Measurements from ENCODE around the gene ALDH1B1. TPM values are rescaled to one million over a fixed set of nuclear protein-coding genes. Genes with fewer than 3 reads are reported as not detected.

The ALDH1B1 gene
- total RNA-seq, 4 donors from 2014 or later = 7.9 to 15.3 (median 11.0) TPM

GRCh38 chr9:38371495-38371894 is 21.0 kb upstream of the ALDH1B1 start:
- no peaks in the 10 kb centered on the region for H3K27me3 ChIP-seq
- 77 to 93% methylated on average over 2 of the region's 2 CpGs for WGBS, 2 donors
- no peak for TF ChIP-seq CTCF (IDR thresholded peaks at IDR 0.05)
- TF ChIP-seq POLR2A (IDR thresholded peaks at IDR 0.05) = no peak
- no peak for TF ChIP-seq EP300 (IDR thresholded peaks at IDR 0.05)
- H3K9me3 ChIP-seq = no peaks in the 10 kb centered on the region
- no peak overlapping the region for H3K4me3 ChIP-seq
- H3K4me1 ChIP-seq = peaks cover 0 to 2% (median 0%) of the 10 kb centered on the region in 4 donors
- no peak overlapping the region for H3K27ac ChIP-seq
- DNase-seq (ENCODE audit: low spot score in 2 of 2) = no peak
- H3K36me3 ChIP-seq = no peaks in the 10 kb centered on the region

GRCh38 chr9:38372762-38373619 is 19.5 kb upstream of the ALDH1B1 start:
- Histone ChIP-seq H3K27ac (no peak overlapping the region), H3K27me3 (no peaks in the 10 kb centered on the region), H3K36me3 (no peaks in the 10 kb centered on the region), H3K4me1 (peaks cover 0 to 12% (median 0%) of the 10 kb centered on the region in 4 donors), H3K4me3 (no peak overlapping the region), H3K9me3 (no peaks in the 10 kb centered on the region)
- WGBS, 2 donors = 61 to 66% methylated on average over 10 of the region's 10 CpGs
- TF ChIP-seq CTCF (IDR thresholded peaks at IDR 0.05) = no peak
- no peak for TF ChIP-seq POLR2A (IDR thresholded peaks at IDR 0.05)
- TF ChIP-seq EP300 (IDR thresholded peaks at IDR 0.05) = no peak
- no peak for DNase-seq (ENCODE audit: low spot score in 2 of 2)

GRCh38 chr9:38373679-38374078 is 18.8 kb upstream of the ALDH1B1 start:
- no peak overlapping the region for H3K4me3 ChIP-seq
- H3K36me3 ChIP-seq = no peaks in the 10 kb centered on the region
- peaks cover 0 to 12% (median 0%) of the 10 kb centered on the region in 4 donors for H3K4me1 ChIP-seq
- no peak overlapping the region for H3K27ac ChIP-seq
- WGBS, 2 donors = 81 to 84% methylated on average over 3 of the region's 3 CpGs
- DNase-seq (ENCODE audit: low spot score in 2 of 2) = no peak
- TF ChIP-seq POLR2A (IDR thresholded peaks at IDR 0.05) (no peak), CTCF (IDR thresholded peaks at IDR 0.05) (no peak), EP300 (IDR thresholded peaks at IDR 0.05) (no peak)
- no peaks in the 10 kb centered on the region for H3K9me3 ChIP-seq
- H3K27me3 ChIP-seq = no peaks in the 10 kb centered on the region

GRCh38 chr9:38374847-38375571 is 17.5 kb upstream of the ALDH1B1 start:
- Histone ChIP-seq H3K9me3 (no peaks in the 10 kb centered on the region), H3K36me3 (no peaks in the 10 kb centered on the region), H3K4me3 (no peak overlapping the region), H3K27me3 (no peaks in the 10 kb centered on the region), H3K4me1 (peaks cover 0 to 12% (median 0%) of the 10 kb centered on the region in 4 donors), H3K27ac (no peak overlapping the region)
- 67 to 76% methylated on average over 5 of the region's 5 CpGs for WGBS, 2 donors
- TF ChIP-seq EP300 (IDR thresholded peaks at IDR 0.05) (no peak), CTCF (IDR thresholded peaks at IDR 0.05) (no peak), POLR2A (IDR thresholded peaks at IDR 0.05) (no peak)
- DNase-seq (ENCODE audit: low spot score in 2 of 2) = no peak

GRCh38 chr9:38375572-38375963 is 16.9 kb upstream of the ALDH1B1 start:
- Histone ChIP-seq H3K36me3 (no peaks in the 10 kb centered on the region), H3K9me3 (no peaks in the 10 kb centered on the region), H3K27ac (no peak overlapping the region), H3K4me3 (no peak overlapping the region), H3K4me1 (peaks cover 0 to 12% (median 0%) of the 10 kb centered on the region in 4 donors), H3K27me3 (no peaks in the 10 kb centered on the region)
- DNase-seq (ENCODE audit: low spot score in 2 of 2) = no peak
- TF ChIP-seq EP300 (IDR thresholded peaks at IDR 0.05) (no peak), POLR2A (IDR thresholded peaks at IDR 0.05) (no peak), CTCF (IDR thresholded peaks at IDR 0.05) (no peak)
- 59 to 72% methylated on average over 10 of the region's 10 CpGs for WGBS, 2 donors

Measured in tibial nerve (tissue), 4 donors.